Suprapubic skin (tissue), 4 donors: ENCODE data around the gene KNDC1. TPM values are rescaled to one million over a fixed set of nuclear protein-coding genes. Genes with fewer than 3 reads are reported as not detected.

Source experiments
- DNase-seq, 2 donors: peaks; one replicate each; pipeline ENCODE4 v3.0.0-alpha.2; 2019; ENCODE audit warnings: low spot score in 2 of 2
- H3K27ac ChIP-seq: fragments of 200-600 bp; sonication (generic); one replicate; pipeline ENCODE4 v1.5.1; 2019
- H3K27me3 ChIP-seq: fragments of 200-600 bp; sonication (generic); one replicate; pipeline ENCODE4 v1.5.1; 2019
- H3K36me3 ChIP-seq: fragments of 200-600 bp; sonication (generic); one replicate; pipeline ENCODE4 v1.5.1; 2019
- H3K4me1 ChIP-seq: fragments of 200-600 bp; sonication (generic); one replicate; pipeline ENCODE4 v1.5.1; 2019
- H3K4me3 ChIP-seq: fragments of 200-600 bp; sonication (generic); one replicate; pipeline ENCODE4 v1.5.1; 2019; ENCODE audit warnings: mild to moderate bottlenecking
- H3K9me3 ChIP-seq: fragments of 200-600 bp; sonication (generic); one replicate; pipeline ENCODE4 v1.5.1; 2019
- CTCF ChIP-seq, 2 donors: fragments of 200-600 bp in 1 of 2; fragments of 450-650 bp in 1 of 2; sonication (generic) in 1 of 2; IDR thresholded peaks; one replicate each; pipeline ENCODE4 v1.5.1; 2016 to 2019; ENCODE audit warnings: antibody characterized with exemption in 2 of 2, mild to moderate bottlenecking in 1 of 2, moderate library complexity in 1 of 2
- EP300 ChIP-seq: sonication (generic); formaldehyde crosslinking; IDR thresholded peaks from one replicate; pipeline ENCODE4 v1.6.1; 2017; ENCODE audit warnings: antibody characterized with exemption
- POLR2A ChIP-seq, 2 donors: fragments of 450-650 bp; IDR thresholded peaks; one replicate each; pipeline ENCODE4 v1.6.1; 2017; ENCODE audit warnings: antibody characterized with exemption in 2 of 2, mild to moderate bottlenecking in 2 of 2, moderate library complexity in 2 of 2
- POLR2AphosphoS5 ChIP-seq, 3 donors: sonication (generic); formaldehyde crosslinking; IDR thresholded peaks; one replicate each; pipeline ENCODE4 v1.6.1; 2017; ENCODE audit warnings: antibody characterized with exemption in 3 of 3
- WGBS: methylation state at CpG from one replicate; pipeline ENCODE4 v1.1.5; 2018; 5-methylcytosine and 5-hydroxymethylcytosine counted together
- total RNA-seq, 4 donors: library from RNA; depleted of rRNA; stranded (reverse); fragments of >200 nt; gene quantifications; one replicate each; pipeline ENCODE4 v1.1.0, GENCODE V29; 2016

KNDC1 gene
- total RNA-seq, 4 donors from 2014 or later: 0.08 to 2.5 (median 0.58) TPM

DNA sequence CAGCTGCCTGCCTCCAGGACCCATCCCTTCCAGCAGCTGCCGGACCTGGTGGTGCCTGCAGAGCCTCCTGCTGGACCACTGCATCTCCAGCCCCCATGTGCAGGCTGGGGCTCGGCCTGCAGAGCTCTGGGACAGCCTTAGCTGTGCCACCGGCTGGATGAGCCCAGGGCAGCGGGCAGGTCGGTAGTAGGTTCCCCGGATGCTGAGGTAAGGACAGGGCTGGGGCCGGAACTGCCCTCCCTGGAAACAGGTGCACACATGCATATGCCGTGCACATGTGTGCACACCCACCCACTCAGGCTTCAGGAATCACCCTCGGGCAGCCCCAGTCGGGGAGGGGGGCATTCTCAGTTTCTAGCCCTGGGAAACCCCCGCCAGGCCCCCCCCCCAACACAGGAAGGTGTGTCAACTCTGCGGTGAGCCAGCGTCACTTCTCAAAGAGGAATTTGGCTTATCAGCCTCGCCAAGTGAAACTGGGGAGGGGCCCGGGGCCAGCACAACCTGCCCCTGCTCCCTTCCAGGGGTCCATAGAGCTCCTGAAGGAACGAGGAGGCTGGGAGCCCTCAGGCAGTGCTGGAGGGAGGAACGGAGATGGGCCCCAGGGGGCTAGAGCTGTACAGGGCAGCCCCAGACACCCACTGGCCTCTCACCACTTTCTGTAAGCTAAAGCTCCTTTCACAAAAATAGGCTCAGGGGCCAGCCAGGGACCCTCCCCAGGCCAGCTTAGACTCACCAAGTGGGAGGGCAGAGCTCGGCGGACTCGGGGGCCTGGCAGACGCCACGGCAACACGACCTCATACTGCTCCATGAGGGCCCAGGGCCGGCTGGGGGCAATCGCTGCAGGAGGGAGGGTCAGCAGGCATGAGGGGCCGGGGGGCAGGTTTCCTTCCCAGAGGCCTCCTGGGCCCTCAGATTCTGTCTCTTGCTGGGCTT lies 115.0 kb downstream of the KNDC1 start:
- Histone ChIP-seq H3K9me3 (no peaks in the 10 kb centered on the region), H3K27ac (no peak overlapping the region), H3K4me3 (peak overlapping the region; percentile 39), H3K27me3 (peaks cover 16% of the 10 kb centered on the region), H3K36me3 (peaks cover 18% of the 10 kb centered on the region), H3K4me1 (peaks cover 49% of the 10 kb centered on the region)
- WGBS: 14% methylated on average over 5 of the region's 26 CpGs
- no peak for DNase-seq
- TF ChIP-seq CTCF (IDR thresholded peaks at IDR 0.05) (no peak), POLR2AphosphoS5 (IDR thresholded peaks at IDR 0.05) (no peak), POLR2A (IDR thresholded peaks at IDR 0.05) (no peak), EP300 (no peak)

- peaks cover 49% of the 10 kb centered on the region for H3K4me1 ChIP-seq
- no peak for DNase-seq
- peak overlapping the region; percentile 39 for H3K4me3 ChIP-seq
- TF ChIP-seq EP300: no peak
- TF ChIP-seq POLR2A (IDR thresholded peaks at IDR 0.05): no peak
- TF ChIP-seq CTCF (IDR thresholded peaks at IDR 0.05): no peak
- no peak for TF ChIP-seq POLR2AphosphoS5 (IDR thresholded peaks at IDR 0.05)
- H3K36me3 ChIP-seq: peaks cover 20% of the 10 kb centered on the region
- peaks cover 16% of the 10 kb centered on the region for H3K27me3 ChIP-seq
- H3K9me3 ChIP-seq: no peaks in the 10 kb centered on the region
- no peak overlapping the region for H3K27ac ChIP-seq
- WGBS: 65% methylated on average over 5 of the region's 12 CpGs
Measured at GRCh38 chr10:133275684-133276092, 115.7 kb downstream of the KNDC1 start.

Other genes with a start within 250 kb of the KNDC1 start
- under 1 TPM in 2 of 4 donors, not detected in 2; 0.11 to 0.21 TPM for gene CFAP46, start 217.6 kb upstream of the KNDC1 start, total RNA-seq
- gene ADGRA1, start 72.3 kb upstream of the KNDC1 start, total RNA-seq: not detected
- not detected for gene UTF1, start 70.0 kb downstream of the KNDC1 start, total RNA-seq
- 1 to 10 TPM in 1 of 4 donors, under 1 TPM in 2, not detected in 1; 0.17 to 2.3 (median 0.21) TPM for gene VENTX, start 77.6 kb downstream of the KNDC1 start, total RNA-seq
- gene ADAM8, start 116.6 kb downstream of the KNDC1 start, total RNA-seq: 10 to 100 TPM in 1 of 4 donors, 1 to 10 TPM in 3; 3.0 to 18.4 (median 4.1) TPM
- 100 to 1,000 TPM in 1 of 4 donors, 10 to 100 TPM in 3; 44.5 to 107 (median 57.1) TPM for gene TUBGCP2, start 148.7 kb downstream of the KNDC1 start, total RNA-seq
- 10 to 100 TPM; 15.5 to 24.4 (median 17.3) TPM for gene ZNF511, start 148.7 kb downstream of the KNDC1 start, total RNA-seq
- gene CALY, start 176.7 kb downstream of the KNDC1 start, total RNA-seq: under 1 TPM in 1 of 4 donors, not detected in 3; 0.30 TPM
- gene PRAP1, start 187.2 kb downstream of the KNDC1 start, total RNA-seq: 1 to 10 TPM in 1 of 4 donors, not detected in 3; 2.2 TPM
- gene FUOM, start 197.8 kb downstream of the KNDC1 start, total RNA-seq: 10 to 100 TPM in 3 of 4 donors, 1 to 10 TPM in 1; 7.8 to 13.8 (median 11.7) TPM
- gene ECHS1, start 213.1 kb downstream of the KNDC1 start, total RNA-seq: 10 to 100 TPM; 44.2 to 64.9 (median 54.7) TPM
- gene PAOX, start 219.0 kb downstream of the KNDC1 start, total RNA-seq: 10 to 100 TPM in 2 of 4 donors, 1 to 10 TPM in 2; 7.8 to 23.4 (median 14.3) TPM
- gene MTG1, start 233.9 kb downstream of the KNDC1 start, total RNA-seq: 10 to 100 TPM; 20.5 to 79.7 (median 36.0) TPM